AG04449 (cell line): ENCODE results near the gene CYP11A1.

Source experiments
- CTCF ChIA-PET: fragments of 350-600 bp; formaldehyde crosslinking; extraction: SDS; loops from one replicate; lab custom pipeline; 2021; ENCODE audit warnings: antibody characterized with exemption; lab: Yijun Ruan, JAX
- POLR2A ChIA-PET: fragments of 400-600, 350-600 bp; formaldehyde crosslinking; extraction: SDS; loops from one replicate; lab custom pipeline; 2020; ENCODE audit warnings: antibody characterized with exemption, inconsistent platforms; lab: Yijun Ruan, JAX
- DNase-seq: peaks from one replicate; pipeline ENCODE4 v3.0.0-alpha.2; 2010; ENCODE audit warnings: low read depth, low spot score
- H3K4me3 ChIP-seq: 2 replicates; pipeline ENCODE4 v1.5.1; 2011; ENCODE audit warnings: low read depth, mild to moderate bottlenecking, control low read depth, low read length
- CTCF ChIP-seq: IDR thresholded peaks from one replicate; pipeline ENCODE4 v1.5.1; 2011; ENCODE audit warnings: mild to moderate bottlenecking, moderate library complexity, low read length, control low read depth, inconsistent platforms; ENCODE audit not compliant: insufficient read depth; ENCODE audit errors: missing control alignments

The CYP11A1 gene

GRCh38 chr15:74318376-74319137 lies 48.9 kb downstream of the CYP11A1 start:
- no peak for DNase-seq
- CTCF ChIA-PET, result interaction anchor here (0.9 to 24.9 kb wide), 12 partner anchors 8 to 370 kb away, joined by 3 to 554 read pairs (median 10); partner anchors contain the start of gene ISLR2
- POLR2A ChIA-PET, result interaction anchor here (1.0 kb wide), 1 partner anchor 368 kb away, joined by 3 read pairs; no protein-coding TSS in a partner anchor
- no peak overlapping the region for H3K4me3 ChIP-seq
- no peak for TF ChIP-seq CTCF

GRCh38 chr15:74317820-74318375 lies 49.5 kb downstream of the CYP11A1 start:
- H3K4me3 ChIP-seq, result no peak overlapping the region; the same call in 1 of the 2 replicates
- DNase-seq, result peak; percentile 80
- CTCF ChIA-PET, result interaction anchor here (0.9 to 24.9 kb wide), 9 partner anchors 8 to 344 kb away, joined by 3 to 554 read pairs (median 67); partner anchors contain the start of gene ISLR2
- POLR2A ChIA-PET, result no interaction called here
- TF ChIP-seq CTCF, result no peak

DNA sequence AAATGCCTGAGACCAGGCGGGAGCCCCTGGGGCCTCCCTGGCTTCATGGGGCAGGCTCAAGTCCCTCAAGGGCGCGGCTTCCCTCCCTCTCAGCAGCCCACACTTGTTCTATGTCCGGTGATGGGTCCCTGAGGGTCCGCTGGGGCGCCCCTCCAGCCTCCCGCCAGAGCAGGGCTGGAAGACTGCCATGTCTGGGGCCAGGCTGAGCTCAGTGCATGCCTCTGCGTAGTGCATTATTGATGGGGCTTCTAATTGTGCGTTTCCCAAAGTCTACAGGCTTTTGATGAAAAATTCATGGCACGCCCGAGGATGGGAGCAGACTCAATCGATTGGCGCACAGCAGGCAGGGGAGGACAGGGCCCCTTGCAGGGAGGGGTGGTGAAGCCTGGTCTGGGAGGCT lies 51.3 kb downstream of the CYP11A1 start:
- POLR2A ChIA-PET, result no interaction called here
- TF ChIP-seq CTCF, result no peak
- H3K4me3 ChIP-seq, result no peak overlapping the region
- DNase-seq, result no peak
- CTCF ChIA-PET, result interaction anchor here (1.0 to 24.9 kb wide), 7 partner anchors 6 to 342 kb away, joined by 3 to 554 read pairs (median 219); partner anchors contain the start of gene ISLR2

DNA sequence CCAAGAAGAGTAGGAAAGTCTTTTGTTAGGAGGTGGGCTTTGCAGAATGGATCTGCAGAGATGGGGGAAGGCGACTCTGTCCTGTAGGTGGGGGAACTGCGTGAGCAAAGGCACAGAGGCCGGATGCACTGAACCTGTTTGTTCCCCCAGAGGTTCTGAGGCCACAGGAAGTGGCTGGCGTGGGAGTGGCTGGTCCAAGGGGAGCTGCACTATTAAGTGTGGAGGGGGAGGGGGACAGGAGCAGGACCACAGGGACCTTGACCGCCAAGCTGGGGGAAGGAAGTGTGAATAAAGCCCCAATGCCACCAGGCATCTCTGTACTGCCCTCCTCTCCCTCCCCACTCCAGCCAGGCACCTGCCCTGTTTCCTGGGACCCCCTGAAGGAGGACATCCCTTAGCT lies 51.8 kb downstream of the CYP11A1 start:
- TF ChIP-seq CTCF, result no peak
- no peak for DNase-seq
- no peak overlapping the region for H3K4me3 ChIP-seq
- ChIA-PET POLR2A (no interaction called here), CTCF (interaction anchor here (1.0 to 24.9 kb wide), 9 partner anchors 5 to 341 kb away, joined by 3 to 554 read pairs (median 27); partner anchors contain the start of gene ISLR2)

DNA sequence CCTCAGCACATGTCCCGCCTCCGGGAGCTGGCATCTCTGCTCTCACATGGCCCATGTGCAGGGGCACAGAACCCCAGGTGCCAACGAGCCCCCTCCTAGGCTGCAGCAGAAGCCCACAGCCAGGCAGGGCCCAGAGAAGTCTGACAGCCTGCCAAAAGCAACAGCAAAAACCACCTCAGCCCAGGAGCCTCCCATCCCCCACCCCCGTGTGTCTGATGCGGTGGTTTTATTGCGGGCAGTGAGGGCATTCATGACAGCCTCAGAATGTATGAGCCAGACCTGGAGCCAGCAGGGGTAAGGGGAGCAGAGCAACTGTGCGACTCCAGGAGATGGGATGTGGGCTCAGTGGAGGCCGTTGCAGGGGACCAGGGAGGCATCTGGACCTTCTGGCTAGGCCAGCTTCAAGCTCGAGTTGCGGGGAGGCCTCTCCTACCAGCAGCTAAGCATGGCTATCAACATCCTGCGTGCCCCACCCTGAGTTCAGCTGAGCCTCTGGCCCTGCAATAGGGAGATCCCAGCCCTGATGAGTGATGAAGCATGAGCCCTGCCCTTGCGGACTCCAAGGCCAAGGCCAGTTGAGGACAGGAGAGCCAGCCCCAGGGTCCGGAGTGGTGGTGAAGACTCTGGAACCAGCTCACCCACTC lies 52.5 kb downstream of the CYP11A1 start:
- CTCF ChIA-PET, result interaction anchor here (1.0 to 24.9 kb wide), 9 partner anchors 5 to 341 kb away, joined by 3 to 554 read pairs (median 27); partner anchors contain the start of gene ISLR2

More for the DNA sequence above, 52.5 kb downstream of the CYP11A1 start:
- no peak for TF ChIP-seq CTCF
- no peak overlapping the region for H3K4me3 ChIP-seq
- no peak for DNase-seq
- POLR2A ChIA-PET, result no interaction called here
